GM12891 (cell line): Measurements from ENCODE around the gene FSHR.

Source experiments
- PAX5 ChIP-seq: IDR thresholded peaks from 2 replicates; pipeline ENCODE4 v1.6.1; 2011; ENCODE audit warnings: low read length, moderate library complexity, mild to moderate bottlenecking; ENCODE audit not compliant: insufficient read depth, severe bottlenecking
- POLR2A ChIP-seq: IDR thresholded peaks from 2 replicates; pipeline ENCODE4 v1.6.1; 2011; ENCODE audit warnings: low read depth, low read length, control low read depth
- POLR2AphosphoS5 ChIP-seq: IDR thresholded peaks from 2 replicates; pipeline ENCODE4 v1.6.1; 2011; ENCODE audit warnings: low read depth, low read length, control low read depth
- SPI1 ChIP-seq: IDR thresholded peaks from 2 replicates; pipeline ENCODE4 v1.6.1; 2011; ENCODE audit warnings: low read depth, low read length, control low read depth
- TAF1 ChIP-seq: IDR thresholded peaks from 2 replicates; pipeline ENCODE4 v1.6.1; 2011; ENCODE audit warnings: low read depth, low read length, control low read depth

- TF ChIP-seq POLR2AphosphoS5 = no peak
- no peak for TF ChIP-seq POLR2A
- TF ChIP-seq PAX5 = no peak
- no peak for TF ChIP-seq TAF1
- no peak for TF ChIP-seq SPI1
Observed at GRCh38 chr2:49032126-49032525, 122.2 kb downstream of the FSHR start.
